ENCODE measurements around the gene SRSF3.
A peak's percentile ranks its signal among the peaks of the same experiment; 100 is the strongest.

Gene SRSF3

DNA sequence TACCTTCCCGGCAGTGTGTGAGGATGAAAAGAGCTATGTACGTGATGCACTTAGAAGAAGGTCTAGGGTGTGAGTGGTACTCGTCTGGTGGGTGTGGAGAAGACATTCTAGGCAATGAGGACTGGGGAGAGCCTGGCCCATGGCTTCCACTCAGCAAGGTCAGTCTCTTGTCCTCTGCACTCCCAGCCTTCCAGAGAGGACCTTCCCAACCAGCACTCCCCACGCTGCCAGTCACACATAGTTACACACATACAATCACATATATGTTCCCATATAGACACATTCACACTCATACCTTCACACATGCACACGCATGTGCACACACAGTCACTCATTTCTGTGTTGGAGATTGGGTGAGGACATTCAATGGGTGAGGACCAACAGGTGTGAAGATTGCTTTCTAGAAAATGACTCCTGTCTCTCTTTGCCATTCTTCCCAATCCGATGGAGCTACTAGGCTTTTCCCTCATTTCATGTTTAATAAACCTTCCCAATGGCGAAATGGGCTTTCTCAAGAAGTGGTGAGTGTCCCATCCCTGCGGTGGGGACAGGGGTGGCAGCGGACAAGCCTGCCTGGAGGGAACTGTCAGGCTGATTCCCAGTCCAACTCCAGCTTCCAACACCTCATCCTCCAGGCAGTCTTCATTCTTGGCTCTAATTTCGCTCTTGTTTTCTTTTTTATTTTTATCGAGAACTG, 30.4 kb downstream of the SRSF3 start:
- no peak for DNase-seq

DNA sequence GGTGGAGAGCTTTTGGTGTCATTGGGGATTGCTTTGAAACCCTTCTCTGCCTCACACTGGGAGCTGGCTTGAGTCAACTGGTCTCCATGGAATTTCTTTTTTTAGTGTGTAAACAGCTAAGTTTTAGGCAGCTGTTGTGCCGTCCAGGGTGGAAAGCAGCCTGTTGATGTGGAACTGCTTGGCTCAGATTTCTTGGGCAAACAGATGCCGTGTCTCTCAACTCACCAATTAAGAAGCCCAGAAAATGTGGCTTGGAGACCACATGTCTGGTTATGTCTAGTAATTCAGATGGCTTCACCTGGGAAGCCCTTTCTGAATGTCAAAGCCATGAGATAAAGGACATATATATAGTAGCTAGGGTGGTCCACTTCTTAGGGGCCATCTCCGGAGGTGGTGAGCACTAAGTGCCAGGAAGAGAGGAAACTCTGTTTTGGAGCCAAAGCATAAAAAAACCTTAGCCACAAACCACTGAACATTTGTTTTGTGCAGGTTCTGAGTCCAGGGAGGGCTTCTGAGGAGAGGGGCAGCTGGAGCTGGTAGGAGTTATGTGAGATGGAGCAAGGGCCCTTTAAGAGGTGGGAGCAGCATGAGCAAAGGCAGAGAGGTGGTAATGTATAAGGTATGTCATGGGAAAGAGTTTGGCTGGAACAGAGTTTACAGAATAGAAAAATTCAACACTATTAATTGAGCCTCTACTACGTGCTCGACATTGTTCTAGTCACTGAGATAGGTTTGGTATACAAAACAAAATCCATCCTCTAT, 31.2 kb downstream of the SRSF3 start:
- no peak for DNase-seq

DNA sequence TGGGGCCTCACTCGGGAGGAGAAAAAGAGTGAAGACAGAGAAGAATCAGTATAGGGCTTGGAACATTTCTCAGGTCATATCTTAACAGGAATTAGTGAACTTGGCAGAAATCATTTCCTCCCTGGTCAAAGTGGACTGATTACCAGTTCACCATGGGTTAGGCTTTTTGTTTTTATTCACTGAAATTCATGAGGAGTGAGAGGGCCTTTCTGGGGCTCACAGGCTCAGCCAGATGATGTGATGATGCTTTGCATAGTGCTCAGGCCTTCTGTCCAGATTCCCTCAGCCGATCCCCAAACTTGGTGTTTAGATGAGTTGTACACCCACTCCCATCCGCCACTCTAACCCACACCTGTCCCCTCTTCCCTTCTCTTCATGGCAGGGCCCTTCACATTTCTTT, 32.5 kb downstream of the SRSF3 start:
- DNase-seq: no peak

DNA sequence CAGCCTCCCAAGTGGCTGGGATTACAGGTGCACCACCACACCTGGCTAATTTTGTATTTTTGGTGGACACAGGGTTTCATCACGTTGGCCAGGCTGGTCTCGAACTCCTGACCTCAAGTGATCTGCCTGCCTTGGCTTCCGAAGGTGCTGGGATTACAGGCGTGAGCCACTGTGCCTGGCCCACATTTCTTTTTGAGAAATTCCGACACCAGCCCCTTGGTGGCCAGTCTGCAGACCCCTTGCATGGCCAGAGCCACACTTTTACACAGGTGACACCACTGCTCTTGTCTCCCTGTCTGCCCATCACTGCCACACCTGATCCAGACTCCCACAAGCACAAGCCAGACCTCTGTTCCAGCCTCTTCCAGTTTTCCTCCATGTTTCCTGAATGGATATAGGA, 33.0 kb downstream of the SRSF3 start:
- DNase-seq: no peak

DNA sequence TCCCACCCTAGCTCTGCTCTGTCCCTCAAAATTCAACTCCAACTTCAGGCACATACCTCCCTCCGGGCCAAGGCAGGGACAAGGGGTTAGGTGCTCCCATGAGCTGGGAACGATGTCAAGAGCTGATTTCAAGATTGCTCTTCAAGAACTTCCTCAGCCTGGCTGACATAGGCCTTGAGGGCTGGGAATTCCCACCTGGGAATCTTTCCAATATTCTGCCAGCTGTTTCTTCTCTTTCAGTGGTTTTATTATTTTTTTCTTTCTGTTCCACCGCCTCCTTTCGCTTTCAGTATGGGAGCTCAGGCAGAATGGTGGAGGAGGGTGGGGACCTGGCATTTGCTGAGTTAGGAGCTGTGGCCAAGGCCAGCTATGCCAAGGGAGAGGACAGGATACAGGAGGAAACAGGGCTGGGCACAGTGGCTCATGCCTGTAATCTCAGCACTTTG, 33.7 kb downstream of the SRSF3 start:
- DNase-seq: no peak

DNA sequence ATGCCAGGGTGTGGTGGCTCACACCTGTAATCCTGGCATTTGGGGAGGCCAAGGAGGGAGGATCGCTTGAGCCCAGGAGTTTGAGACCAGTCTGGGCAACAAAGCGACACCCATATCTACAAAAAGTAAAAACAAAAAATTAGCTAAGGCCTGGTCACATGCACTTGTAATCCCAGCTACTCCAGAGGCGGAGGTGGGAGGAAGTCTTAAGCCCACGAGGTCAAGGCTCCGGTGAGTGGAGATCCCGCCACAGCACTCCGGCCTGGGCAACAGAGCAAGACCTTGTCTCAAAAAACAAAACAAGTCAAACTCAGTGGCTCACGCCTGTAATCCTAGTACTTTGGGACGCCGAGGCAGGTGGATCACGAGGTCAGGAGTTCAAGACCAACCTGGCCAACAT, 35.6 kb downstream of the SRSF3 start:
- DNase-seq: no peak

DNA sequence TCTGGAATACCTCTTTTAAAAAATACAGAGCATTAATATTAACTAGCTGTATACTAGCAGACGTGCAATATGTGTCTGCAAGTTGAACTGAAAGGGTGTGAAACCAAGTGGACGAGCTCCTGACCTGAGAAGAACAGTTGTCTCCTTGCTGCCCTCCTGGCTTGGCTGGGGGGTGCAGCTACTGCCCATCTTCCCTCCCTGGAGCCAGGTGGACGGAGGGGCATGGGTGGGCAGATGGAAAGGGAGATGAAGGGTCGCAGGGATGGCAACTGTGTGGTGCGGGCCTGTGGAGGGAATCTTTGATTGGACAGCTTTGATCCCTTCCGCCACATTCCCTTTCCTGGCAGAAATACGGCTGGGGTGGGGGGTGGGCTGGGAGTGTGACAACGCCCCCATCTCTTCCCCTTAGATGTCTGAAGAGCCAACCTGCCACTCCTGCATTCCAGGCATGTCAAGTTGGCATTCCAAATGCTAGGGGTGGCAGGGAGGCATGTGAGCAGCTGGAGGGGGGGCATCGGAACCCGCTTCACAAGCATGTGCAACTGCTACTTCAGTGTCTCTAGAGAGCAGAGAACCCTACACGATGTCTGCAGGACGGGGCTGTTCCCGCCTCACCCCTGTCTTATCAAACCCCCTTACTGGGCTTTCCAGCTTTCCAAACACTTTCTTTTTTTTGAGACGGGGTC, 37.3 kb downstream of the SRSF3 start:
- DNase-seq: no peak

DNA sequence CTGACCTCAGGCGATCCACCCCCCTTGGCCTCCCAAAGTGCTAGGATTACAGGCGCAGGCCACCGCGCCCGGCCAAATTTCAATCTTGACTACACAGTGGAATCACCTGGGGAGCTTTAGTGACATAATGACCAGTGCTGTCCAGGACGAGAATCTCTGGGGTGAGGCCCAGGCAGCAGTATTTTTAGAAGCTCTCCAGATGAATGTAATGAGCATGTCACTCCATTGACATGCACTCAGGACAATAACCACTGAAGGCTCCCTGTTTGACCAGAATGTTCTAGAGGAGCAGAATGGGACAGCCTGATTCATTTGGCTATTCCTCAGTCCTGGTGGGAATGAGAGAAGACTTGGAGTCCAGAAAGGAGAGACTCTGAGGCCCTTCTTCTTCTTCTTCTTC, 39.2 kb downstream of the SRSF3 start:
- DNase-seq: no peak

DNA sequence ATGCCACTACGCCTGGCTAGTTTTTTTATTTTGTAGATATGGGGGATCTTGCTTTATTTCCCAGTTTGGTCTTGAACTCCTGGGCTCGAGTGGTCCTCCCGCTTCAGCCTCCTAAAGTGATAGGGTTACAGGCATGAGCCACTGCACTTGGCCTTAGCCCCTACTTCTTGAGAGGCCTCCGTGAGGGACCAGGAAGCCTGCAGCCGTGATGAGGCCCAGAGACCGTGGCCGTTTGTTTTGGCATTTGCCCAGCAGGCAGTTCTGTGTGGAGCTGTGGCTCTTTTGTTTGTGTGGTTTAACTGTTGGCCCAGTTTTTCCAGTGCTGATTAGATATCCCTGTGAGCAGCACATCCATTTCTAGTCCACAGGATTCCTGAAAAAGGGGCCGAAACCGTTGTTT, 39.8 kb downstream of the SRSF3 start:
- no peak for DNase-seq

DNA sequence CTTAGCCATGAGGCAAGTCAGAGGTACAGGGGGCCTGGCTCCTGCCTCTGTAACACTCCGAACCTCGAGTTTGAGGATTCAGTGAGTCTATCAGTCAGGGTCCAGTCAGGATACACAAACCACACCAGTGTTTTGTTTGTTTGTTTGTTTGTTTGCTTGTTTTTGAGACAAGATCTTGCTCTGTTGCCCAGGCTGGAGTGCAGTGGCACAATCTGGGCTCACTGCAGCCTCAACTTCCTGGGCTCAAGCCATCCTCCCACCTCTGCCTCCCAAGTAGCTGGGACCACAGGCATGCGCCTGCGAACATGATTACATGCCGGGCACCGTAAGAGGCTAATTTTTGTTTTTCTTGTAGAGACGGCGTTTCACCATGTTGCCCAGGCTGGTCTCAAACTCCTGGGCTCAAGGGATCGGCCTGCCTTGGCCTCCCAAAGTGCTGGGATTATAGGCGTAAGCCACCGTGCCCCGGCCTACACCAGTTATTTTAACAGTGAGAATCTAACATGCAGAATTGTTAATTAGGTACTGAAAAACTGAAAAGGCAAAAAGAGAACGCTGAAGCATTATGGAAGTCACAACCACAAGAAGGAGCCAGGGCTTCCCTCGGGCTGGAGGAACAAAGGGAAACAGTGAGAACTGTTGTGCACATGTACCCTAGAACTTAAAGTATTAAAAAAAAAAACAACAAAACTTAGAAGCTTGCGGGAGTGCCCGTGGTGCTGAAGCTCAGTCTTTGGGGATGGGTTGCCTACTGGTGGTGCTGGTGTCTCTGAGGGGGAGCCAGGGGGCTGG, 40.4 kb downstream of the SRSF3 start:
- DNase-seq: no peak

DNA sequence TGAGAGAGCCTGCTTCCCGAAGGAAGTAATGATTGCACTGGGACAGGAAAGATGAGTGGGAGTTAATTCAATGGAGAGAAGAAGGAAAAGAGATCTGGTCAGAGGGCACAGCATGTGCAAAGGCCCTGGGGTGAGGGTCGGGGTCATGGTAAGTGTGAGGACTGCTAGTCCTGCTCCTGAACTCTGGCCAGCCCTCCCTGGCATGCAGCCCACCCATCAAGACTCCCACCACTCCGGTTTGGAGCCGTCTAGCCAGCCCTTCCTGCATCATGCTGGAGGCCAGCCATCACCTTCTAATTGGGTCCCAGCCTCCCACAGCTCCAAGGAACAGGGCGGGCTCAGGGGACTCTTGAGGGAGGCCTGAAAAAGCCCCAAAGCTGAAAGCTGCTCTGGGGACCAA, 42.1 kb downstream of the SRSF3 start:
- no peak for DNase-seq

DNA sequence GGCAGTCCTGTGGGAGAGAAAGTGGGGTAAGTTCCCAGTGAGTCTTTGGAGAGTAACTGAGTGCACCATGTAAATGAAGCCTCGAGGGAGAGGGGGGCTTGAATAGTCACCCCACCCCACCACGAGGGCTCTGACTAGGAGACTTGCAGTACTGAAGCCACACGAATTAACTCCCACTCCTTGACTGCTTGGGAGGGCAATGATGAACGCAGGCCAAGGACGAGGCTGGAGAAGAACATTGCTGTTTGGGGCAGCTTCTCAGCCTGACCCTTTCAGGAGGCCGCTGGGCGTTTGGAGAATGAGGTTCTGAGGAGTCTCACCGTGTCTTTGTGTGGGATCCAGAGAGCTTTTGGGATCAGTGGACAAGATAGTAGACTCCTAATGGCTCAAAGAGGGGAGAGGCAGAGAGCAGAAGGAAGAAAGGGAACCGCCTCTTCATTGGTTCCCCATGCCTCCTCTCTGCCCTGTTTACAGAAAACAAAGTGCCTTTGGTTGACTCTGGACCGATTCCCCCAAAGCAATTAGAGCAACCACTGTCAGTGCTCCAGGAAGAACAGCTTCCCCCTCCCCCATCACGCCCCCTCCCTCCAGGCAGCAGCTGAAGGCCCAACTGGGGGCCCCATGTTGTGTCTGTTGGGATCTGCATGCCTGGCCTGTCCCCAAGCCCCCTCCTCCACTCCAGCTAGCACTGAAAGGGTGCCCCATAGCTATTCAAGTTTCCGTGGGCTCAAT, 42.7 kb downstream of the SRSF3 start:
- DNase-seq: no peak

DNA sequence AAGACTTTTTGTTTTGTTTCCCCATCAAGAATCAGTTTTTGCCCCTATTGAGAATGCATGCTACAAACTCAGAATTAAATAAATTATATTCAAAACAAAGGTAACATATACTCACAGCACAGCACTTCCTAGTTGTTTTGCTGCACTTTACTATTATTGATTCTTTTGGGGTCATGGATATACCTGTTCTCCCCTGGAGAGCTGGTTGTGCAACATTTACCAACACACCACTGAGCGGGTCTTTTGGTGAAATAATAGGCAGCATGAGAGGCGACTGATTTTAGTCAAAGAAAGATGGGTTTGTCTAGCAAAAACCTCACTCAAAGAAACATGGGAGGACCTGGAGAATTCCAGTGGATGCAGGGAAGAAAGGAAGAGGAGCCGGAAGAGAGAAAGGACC, 44.4 kb downstream of the SRSF3 start:
- DNase-seq: no peak

DNA sequence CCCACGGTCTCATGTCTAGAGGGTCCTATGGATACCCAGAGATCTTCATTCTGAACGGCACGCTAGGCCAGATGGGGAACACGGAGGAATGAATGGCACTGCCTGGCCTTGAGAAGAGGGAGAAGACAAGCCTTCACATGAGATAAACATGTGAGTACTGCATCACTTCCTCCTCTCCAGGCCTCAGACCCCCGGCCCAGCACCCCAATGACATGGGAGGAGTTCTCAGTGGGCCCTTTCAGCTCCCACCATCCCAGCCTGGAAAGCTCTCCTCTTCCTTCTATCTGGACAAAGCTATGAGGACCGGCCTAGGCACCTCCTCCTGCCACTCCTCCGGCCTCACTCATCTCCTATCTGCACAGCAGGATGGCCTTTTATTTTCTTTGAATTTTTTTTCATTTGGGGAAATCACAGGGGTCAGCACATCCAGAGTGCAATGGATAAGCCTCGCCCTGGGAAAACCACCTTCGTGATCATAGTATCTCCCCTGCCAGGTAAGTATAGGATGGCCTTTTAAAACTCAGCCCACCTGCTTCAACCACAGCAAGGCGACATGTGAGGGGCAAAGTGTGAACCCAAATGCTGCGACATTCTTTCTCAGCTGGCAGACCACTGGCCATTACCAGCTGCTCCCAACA, 45.1 kb downstream of the SRSF3 start:
- no peak for DNase-seq

DNA sequence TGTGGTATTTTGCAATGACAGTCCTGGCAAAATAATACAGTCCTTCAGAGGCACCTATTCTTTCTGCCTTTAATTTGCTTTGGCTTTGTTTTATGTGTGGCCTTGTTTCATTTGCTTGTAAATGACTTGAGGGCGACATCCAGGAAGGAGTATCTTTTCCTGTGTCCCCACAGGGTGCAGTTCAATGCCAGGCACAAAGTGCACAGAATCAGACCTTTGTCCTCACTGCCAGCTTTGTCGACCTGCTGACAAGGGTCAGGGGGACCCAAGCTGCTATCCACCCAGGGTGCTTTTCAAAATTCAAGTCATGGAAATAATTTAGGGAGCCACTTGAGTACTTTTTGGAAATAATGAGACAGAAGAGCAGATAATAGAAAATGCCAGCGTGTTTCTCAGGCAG, 47.4 kb downstream of the SRSF3 start:
- no peak for DNase-seq

DNA sequence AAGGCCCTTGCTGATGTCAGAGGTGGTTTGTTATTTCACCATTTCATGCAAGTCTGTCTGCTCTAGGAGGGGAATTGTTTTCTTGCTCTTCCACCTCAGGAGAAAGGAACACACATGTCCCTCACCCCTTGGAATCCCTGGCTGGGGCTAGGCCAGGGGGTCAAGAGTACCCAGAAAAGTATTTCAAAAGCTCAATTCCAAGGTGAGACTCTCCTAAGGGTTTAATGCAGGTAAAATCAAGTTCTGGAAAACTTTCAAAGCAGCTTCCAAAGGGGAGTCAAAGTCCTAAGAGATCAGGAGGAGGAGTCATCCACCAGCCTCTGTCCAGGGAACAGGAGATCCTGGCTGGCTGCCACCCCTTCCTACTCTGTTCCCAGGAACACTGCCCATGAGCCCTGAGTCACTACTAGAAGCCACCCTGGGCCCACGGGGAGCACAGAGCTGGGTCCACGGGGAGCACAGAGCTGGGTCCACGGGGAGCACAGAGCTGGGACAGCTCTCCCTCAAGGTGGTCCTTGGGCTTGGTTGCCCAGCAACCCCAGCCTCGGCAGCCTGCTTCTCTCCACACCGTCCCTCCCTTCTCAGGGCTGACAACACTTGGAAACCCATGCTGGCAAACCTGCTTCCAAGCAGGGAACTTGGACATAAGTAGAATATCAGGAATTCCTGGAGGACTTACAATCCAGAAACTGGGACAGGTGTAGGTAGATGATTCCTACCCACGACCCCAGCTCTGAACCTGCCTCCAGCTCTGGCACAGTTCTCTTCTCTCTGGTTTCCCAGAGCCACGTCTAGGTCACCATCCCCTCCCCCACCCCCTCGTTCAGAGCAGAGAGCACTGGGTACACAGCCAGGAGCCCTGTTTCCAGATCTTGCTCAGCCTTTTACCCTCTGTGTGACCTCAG, 49.0 kb downstream of the SRSF3 start:
- DNase-seq: no peak

DNA sequence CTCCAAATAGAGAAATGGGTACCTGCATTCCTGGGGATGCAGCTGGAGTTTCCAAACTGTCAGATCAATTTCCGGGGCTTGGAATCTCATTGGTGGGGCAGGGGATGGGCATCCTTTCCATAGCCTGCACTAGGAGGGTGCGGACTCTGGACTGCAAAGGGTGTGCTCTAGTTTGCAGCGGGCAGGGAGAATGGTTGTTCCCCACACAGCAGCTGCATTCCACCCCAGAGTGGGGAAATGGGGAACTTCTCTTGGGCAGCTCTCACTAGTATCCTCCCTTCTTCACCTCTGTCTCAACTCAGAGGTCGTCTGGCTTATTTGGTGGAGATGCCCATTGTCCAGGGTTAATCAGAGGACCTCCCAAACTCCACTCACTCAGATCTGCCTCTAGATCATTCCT, 49.8 kb downstream of the SRSF3 start:
- peak; percentile 40 for DNase-seq

DNA sequence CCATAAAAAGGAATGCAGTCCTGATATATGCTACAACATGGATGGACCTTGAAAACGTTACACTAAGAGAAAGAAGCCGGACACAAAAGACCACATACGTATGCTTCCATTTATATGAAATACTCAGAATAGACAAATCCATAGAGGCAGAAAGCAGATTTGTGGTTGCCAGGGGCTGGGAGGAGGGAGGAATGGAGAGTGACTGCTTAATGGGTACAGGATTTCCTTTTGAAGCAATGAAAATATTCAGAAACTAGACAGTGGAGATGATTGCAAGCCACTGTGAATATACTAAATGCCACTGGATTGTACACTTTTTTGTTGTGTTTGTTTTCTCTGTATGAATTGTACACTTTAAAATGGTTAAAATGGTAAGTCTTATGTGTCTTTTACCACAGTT, 54.9 kb downstream of the SRSF3 start:
- no peak for DNase-seq

DNA sequence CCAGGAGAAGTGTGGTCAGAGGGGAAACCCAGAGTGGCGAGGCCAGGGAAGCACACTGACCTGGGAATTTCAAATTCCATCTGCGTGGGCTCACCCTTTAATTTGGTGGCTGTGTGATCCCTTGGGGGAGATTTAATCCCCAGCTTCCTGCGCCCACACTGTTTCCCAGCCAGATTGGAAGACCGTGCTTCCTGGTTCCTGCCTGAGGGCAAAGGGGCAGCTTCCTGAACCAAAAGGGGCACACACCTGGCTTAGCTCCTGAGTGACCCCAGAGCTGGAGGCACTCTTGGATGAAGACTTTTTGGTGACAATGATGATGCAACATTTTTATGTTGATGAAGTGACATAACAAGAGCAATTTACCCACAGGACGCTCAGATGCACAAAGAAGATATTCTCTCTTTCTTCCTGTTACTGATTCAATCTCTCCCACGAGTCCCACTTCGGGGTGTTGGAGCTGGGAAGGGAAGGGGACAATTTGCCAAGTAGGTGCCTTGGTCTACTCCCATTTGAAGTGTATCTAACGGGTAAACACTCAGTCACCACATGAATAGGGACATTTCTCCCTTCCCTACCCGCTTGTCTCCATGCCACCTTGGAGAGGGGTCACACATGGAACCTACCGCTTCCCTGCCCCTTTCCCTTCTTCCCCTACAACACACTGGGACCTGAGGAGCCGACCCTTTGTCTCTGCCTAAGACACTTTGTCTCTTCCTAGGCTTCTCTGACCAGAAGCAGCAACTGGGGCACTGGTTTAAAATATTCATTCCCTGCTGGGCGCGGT, 55.7 kb downstream of the SRSF3 start:
- DNase-seq: peak; percentile 44

DNA sequence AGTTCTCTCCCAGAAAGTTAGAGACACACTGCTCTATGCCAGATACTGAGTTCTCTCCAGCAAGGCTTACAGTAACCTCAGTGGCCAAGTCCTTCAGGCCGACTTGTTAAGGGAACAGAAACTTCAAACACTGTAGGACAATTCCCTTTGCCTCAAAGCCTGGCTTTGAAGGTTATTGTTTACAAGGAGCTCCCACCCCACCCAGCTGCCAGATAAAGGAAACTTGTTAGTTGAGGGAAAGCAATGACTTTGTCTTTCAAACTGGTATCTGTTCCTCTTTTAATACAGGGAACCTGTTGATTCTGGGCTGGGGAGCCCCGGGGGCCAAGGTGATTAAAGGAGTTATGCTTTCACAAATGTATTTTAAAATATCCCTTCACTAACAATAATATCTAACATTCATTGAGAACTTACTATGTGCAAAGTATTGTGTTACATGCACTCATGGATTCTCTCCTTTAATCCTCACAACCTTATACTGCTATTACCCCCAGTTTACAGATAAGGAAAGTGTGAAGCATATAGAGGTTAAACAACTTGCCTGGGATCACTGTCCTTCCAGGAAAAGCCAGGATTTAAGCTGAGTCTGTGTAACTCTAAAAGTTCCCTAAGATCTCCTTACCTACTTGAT, 56.8 kb downstream of the SRSF3 start:
- DNase-seq: peak; percentile 98

Data from MV-4-11 (cell line).